H1 (cell line): ENCODE results near the gene SPCS1. TPM values are rescaled to one million over a fixed set of nuclear protein-coding genes. Genes with fewer than 3 reads are reported as not detected.
A peak's percentile ranks its signal among the peaks of the same experiment; 100 is the strongest.

Experiments used
- CTCF ChIA-PET: fragments of 300-600 bp; sonication (Branson Sonifier 250); formaldehyde crosslinking; loops from one replicate; lab custom pipeline; 2021; ENCODE audit not compliant: partially characterized antibody; lab: Charles Lee
- POLR2A ChIA-PET: fragments of 300-600 bp; sonication (Branson Sonifier 250); formaldehyde crosslinking; loops from one replicate; lab custom pipeline; 2021; ENCODE audit warnings: inconsistent platforms; ENCODE audit not compliant: partially characterized antibody; lab: Charles Lee
- DNase-seq, 2 experiments: peaks; one replicate each; pipeline versions ENCODE4 v3.0.0 to v3.0.0-alpha.2; 2010 to 2022; ENCODE audit warnings: low spot score in 2 of 2, low read depth in 1 of 2, mixed read lengths in 1 of 2
- FAIRE-seq: peaks from 2 replicates; lab custom pipeline; 2011; peaks lifted over from hg19 to GRCh38; lab: Jason Lieb, UNC
- H2AFZ ChIP-seq: 2 replicates; pipeline ENCODE4 v1.8.1; 2012; ENCODE audit warnings: low read length, inconsistent platforms
- H2AK5ac ChIP-seq: 2 replicates; pipeline ENCODE4 v1.6.1; 2013; ENCODE audit warnings: low read depth, low read length
- H2BK120ac ChIP-seq: replicated peaks from 2 replicates; pipeline ENCODE3; 2013; ENCODE audit warnings: low read depth, low read length, inconsistent platforms
- H2BK12ac ChIP-seq: 2 replicates; pipeline ENCODE4 v1.6.1; 2013; ENCODE audit warnings: low read depth, low read length
- H2BK15ac ChIP-seq: 2 replicates; pipeline ENCODE4 v1.6.1; 2013; ENCODE audit warnings: low read length
- H2BK20ac ChIP-seq: 2 replicates; pipeline ENCODE4 v1.6.1; 2013; ENCODE audit warnings: low read length
- H2BK5ac ChIP-seq: 2 replicates; pipeline ENCODE4 v1.6.1; 2013; ENCODE audit warnings: low read depth, low read length
- H3K14ac ChIP-seq: 2 replicates; pipeline ENCODE4 v1.6.1; 2013; ENCODE audit warnings: inconsistent platforms; ENCODE audit not compliant: insufficient read length
- H3K18ac ChIP-seq: 2 replicates; pipeline ENCODE4 v1.6.1; 2013; ENCODE audit warnings: low read length; ENCODE audit errors: extremely low read depth
- H3K23ac ChIP-seq: 2 replicates; pipeline ENCODE4 v1.6.1; 2013; ENCODE audit warnings: inconsistent platforms; ENCODE audit not compliant: insufficient read length
- H3K23me2 ChIP-seq: 2 replicates; pipeline ENCODE4 v1.6.1; 2013; ENCODE audit warnings: low read depth, low read length
- H3K27ac ChIP-seq: 2 replicates; pipeline ENCODE4 v1.6.1; 2011; ENCODE audit warnings: low read depth, low read length, inconsistent platforms
- H3K27me3 ChIP-seq, 4 experiments: replicated peaks in 1 of 4; 1 replicate in 1 of 4; 2 replicates in 3 of 4; pipeline versions ENCODE4 v1.6.1 to v1.8.1; 2011 to 2013; ENCODE audit warnings: low read length in 3 of 4, mild to moderate bottlenecking in 3 of 4, inconsistent platforms in 2 of 4, mixed read lengths in 2 of 4, moderate library complexity in 1 of 4; ENCODE audit not compliant: control insufficient read depth in 3 of 4, insufficient read depth in 3 of 4; ENCODE audit errors: extremely low read depth in 1 of 4
- H3K36me3 ChIP-seq, 4 experiments: 2 replicates each; pipeline versions ENCODE4 v1.6.1 to v1.8.1; 2011 to 2013; ENCODE audit warnings: mild to moderate bottlenecking in 4 of 4, low read length in 3 of 4, moderate library complexity in 2 of 4, control low read depth in 1 of 4, inconsistent platforms in 1 of 4; ENCODE audit not compliant: insufficient read depth in 4 of 4, control insufficient read depth in 2 of 4
- H3K4ac ChIP-seq: replicated peaks from 2 replicates; pipeline ENCODE3; 2013; ENCODE audit warnings: low read length, low read depth, mixed read lengths, inconsistent platforms; ENCODE audit not compliant: insufficient read length
- H3K4me1 ChIP-seq, 4 experiments: replicated peaks in 1 of 4; 1 replicate in 1 of 4; 2 replicates in 3 of 4; pipeline versions ENCODE4 v1.6.1 to v1.8.1; 2011 to 2013; ENCODE audit warnings: low read length in 3 of 4, inconsistent platforms in 2 of 4, mixed read lengths in 1 of 4; ENCODE audit not compliant: insufficient read depth in 4 of 4, control insufficient read depth in 3 of 4
- H3K4me2 ChIP-seq, 2 experiments: 2 replicates each; pipeline versions ENCODE4 v1.6.1 to v1.8.1; 2011 to 2013; ENCODE audit warnings: low read depth in 2 of 2, low read length in 2 of 2, control low read depth in 1 of 2, inconsistent platforms in 1 of 2, mild to moderate bottlenecking in 1 of 2; ENCODE audit not compliant: insufficient read depth in 1 of 2
- H3K4me3 ChIP-seq, 4 experiments: fragments of 200-600, 300-600 bp in 1 of 4; sonication (generic), shearing (Covaris generic), sonication (Bioruptor Twin) in 1 of 4; 2 replicates each; pipeline versions ENCODE4 v1.5.1 to v1.8.1; 2011 to 2016; ENCODE audit warnings: low read length in 4 of 4, low read depth in 3 of 4, control low read depth in 2 of 4, inconsistent platforms in 2 of 4, mild to moderate bottlenecking in 2 of 4, mixed read lengths in 1 of 4, moderate library complexity in 1 of 4; ENCODE audit not compliant: insufficient read depth in 2 of 4; ENCODE audit errors: extremely low read depth in 1 of 4
- H3K56ac ChIP-seq: replicated peaks from 2 replicates; pipeline ENCODE3; 2013; ENCODE audit warnings: low read depth, mild to moderate bottlenecking, mixed read lengths, low read length, inconsistent platforms; ENCODE audit not compliant: insufficient read length
- H3K79me1 ChIP-seq: 2 replicates; pipeline ENCODE4 v1.6.1; 2013; ENCODE audit warnings: low read depth, low read length, control low read depth
- H3K79me2 ChIP-seq, 2 experiments: 2 replicates each; pipeline versions ENCODE4 v1.6.1 to v1.8.1; 2012 to 2013; ENCODE audit warnings: low read length in 2 of 2, mild to moderate bottlenecking in 2 of 2, inconsistent platforms in 1 of 2; ENCODE audit not compliant: insufficient read depth in 2 of 2, control insufficient read depth in 1 of 2
- H3K9ac ChIP-seq, 4 experiments: replicated peaks in 1 of 4; 1 replicate in 1 of 4; 2 replicates in 3 of 4; pipeline versions ENCODE4 v1.6.1 to v1.8.1; 2011 to 2013; ENCODE audit warnings: low read depth in 3 of 4, low read length in 3 of 4, control low read depth in 2 of 4, mild to moderate bottlenecking in 2 of 4, moderate library complexity in 2 of 4, inconsistent platforms in 1 of 4; ENCODE audit errors: extremely low read depth in 1 of 4
- H3K9me3 ChIP-seq, 2 experiments: 2 replicates each; pipeline versions ENCODE4 v1.6.1 to v1.8.1; 2012 to 2013; ENCODE audit warnings: mild to moderate bottlenecking in 2 of 2, moderate library complexity in 2 of 2, control low read depth in 1 of 2, inconsistent platforms in 1 of 2, low read depth in 1 of 2, low read length in 1 of 2, mixed read lengths in 1 of 2; ENCODE audit not compliant: insufficient read depth in 2 of 2
- H4K20me1 ChIP-seq, 2 experiments: replicated peaks in 1 of 2; 2 replicates each; pipeline versions ENCODE3 to v1.8.1; 2011 to 2013; ENCODE audit warnings: inconsistent platforms in 2 of 2, low read length in 2 of 2, mild to moderate bottlenecking in 1 of 2; ENCODE audit not compliant: insufficient read depth in 2 of 2, control insufficient read depth in 1 of 2
- H4K5ac ChIP-seq: 2 replicates; pipeline ENCODE4 v1.6.1; 2013; ENCODE audit warnings: low read length, low read depth, mixed read lengths, inconsistent platforms; ENCODE audit not compliant: insufficient read length
- H4K8ac ChIP-seq: 2 replicates; pipeline ENCODE4 v1.8.0; 2013; ENCODE audit warnings: mild to moderate bottlenecking, moderate library complexity, low read length, inconsistent platforms; ENCODE audit not compliant: insufficient read depth; ENCODE audit errors: extremely low read depth
- H4K91ac ChIP-seq: replicated peaks from 2 replicates; pipeline ENCODE3; 2013; ENCODE audit warnings: low read length, mixed read lengths, inconsistent platforms; ENCODE audit not compliant: insufficient read length
- BRCA1 ChIP-seq: IDR thresholded peaks from 2 replicates; pipeline ENCODE4 v1.6.1; 2012; ENCODE audit warnings: low read depth, low read length, improper control_type of control experiment
- CREB1 ChIP-seq: IDR thresholded peaks from 2 replicates; pipeline ENCODE4 v1.6.1; 2012; ENCODE audit warnings: inconsistent platforms
- EZH2 ChIP-seq: fragments of 200-600 bp; sonication (generic); IDR thresholded peaks from 2 replicates; pipeline ENCODE4 v1.7.1; 2012; ENCODE audit warnings: low read depth, mild to moderate bottlenecking, moderate library complexity, low read length, inconsistent platforms; ENCODE audit not compliant: severe bottlenecking
- JUND ChIP-seq: IDR thresholded peaks from 2 replicates; pipeline ENCODE4 v1.6.1; 2011; ENCODE audit warnings: mild to moderate bottlenecking, improper control_type of control experiment, low read length
- KDM1A ChIP-seq: fragments of 200-600, 300-600 bp; sonication (generic); IDR thresholded peaks from 2 replicates; pipeline ENCODE4 v1.7.1; 2016; ENCODE audit warnings: mild to moderate bottlenecking, low read length, borderline replicate concordance
- KDM4A ChIP-seq: IDR thresholded peaks from one replicate; pipeline ENCODE4 v1.7.1; 2012; ENCODE audit warnings: low read depth, mild to moderate bottlenecking, moderate library complexity, low read length, inconsistent platforms; ENCODE audit not compliant: severe bottlenecking
- MAFK ChIP-seq: IDR thresholded peaks from 2 replicates; pipeline ENCODE4 v1.6.1; 2012; ENCODE audit warnings: low read depth, mild to moderate bottlenecking, improper control_type of control experiment, low read length
- SAP30 ChIP-seq: fragments of 300-600 bp; sonication (generic); IDR thresholded peaks from 2 replicates; pipeline ENCODE4 v1.7.1; 2012; ENCODE audit warnings: low read length, moderate library complexity, mild to moderate bottlenecking, inconsistent platforms; ENCODE audit not compliant: insufficient read depth, insufficient replicate concordance
- WGBS, 2 experiments: shearing (Covaris generic) in 1 of 2; methylation state at CpG; one replicate each; pipeline versions ENCODE4 v1.1.6 to v1.1.7; 2013 to 2015; ENCODE audit warnings: low lambda C conversion rate in 2 of 2, mixed read lengths in 2 of 2, inconsistent platforms in 1 of 2, low coverage in 1 of 2, missing lambda C conversion rate in 1 of 2; ENCODE audit not compliant: insufficient replicate concordance in 2 of 2, insufficient coverage in 1 of 2, insufficient read length in 1 of 2; ENCODE audit errors: extremely low coverage in 1 of 2, missing lambda C conversion rate in 1 of 2; 5-methylcytosine and 5-hydroxymethylcytosine counted together
- polyA plus RNA-seq, 7 experiments: library from polyadenylated mRNA; depleted of rRNA in 3 of 7; stranded (reverse) in 5 of 7; unstranded in 2 of 7; fragments of >200 nt in 5 of 7; fragments of 200-250 nt in 2 of 7; gene quantifications; 1 replicate in 5 of 7; 2 replicates in 1 of 7; 4 replicates in 1 of 7; pipeline versions ENCODE4 v1.2.1 to v1.2.3, GENCODE V29; 2011 to 2013; ENCODE audit warnings: missing spikeins in 2 of 7, mixed read lengths in 2 of 7
- total RNA-seq: library from RNA; stranded (reverse); fragmentation: NEBNext Ultra II Directional; extraction: Animal tissue kit (Norgen Biotek cat#: 25700); gene quantifications from 2 replicates; pipeline ENCODE4 v1.2.1, GENCODE V29; 2021

SPCS1 gene
- total and polyA plus RNA-seq, 2 of the 8 experiments (the other 6 are each of a cell fraction or from before 2014, with no cell fraction given) = 104 to 191 TPM

DNA sequence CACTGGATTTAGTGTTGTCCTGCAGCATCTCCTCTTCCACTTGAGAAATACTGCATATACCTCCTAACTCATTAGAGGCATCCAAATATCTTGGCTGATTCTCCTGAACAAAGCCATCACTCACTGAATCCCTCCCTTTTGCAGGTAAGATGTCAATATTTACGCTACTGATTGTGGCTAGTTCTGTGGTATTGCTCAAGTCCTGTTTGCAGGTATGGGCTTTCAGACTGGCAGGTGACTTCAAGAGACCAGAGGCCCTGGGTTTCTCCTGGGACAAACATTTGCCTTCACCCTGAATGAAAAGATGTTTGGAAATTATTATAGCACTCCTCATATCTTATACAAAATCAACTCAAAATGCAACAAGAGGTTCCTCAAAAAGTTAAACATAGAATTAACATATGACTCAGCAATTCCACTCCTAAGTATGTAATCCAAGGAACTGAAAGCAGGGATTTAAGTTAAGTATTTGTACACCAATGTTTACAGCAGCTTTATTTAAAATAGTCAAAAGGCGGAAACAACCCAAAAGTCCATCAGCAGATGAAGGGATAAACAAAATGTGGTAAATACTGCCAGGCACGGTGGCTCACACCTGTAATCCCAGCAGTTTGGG is 46.2 kb downstream of the SPCS1 start:
- Histone ChIP-seq H3K4me2 (no peak overlapping the region), H4K8ac (no peak overlapping the region)
- 91% methylated on average over 3 of the region's 3 CpGs; no CpG with 5 or more reads in 1 of the 2 experiments for WGBS, 2 experiments

More for the DNA sequence above, 46.2 kb downstream of the SPCS1 start:
- ChIA-PET POLR2A (no interaction called here), CTCF (interaction anchor here (2.7 kb wide), 1 partner anchor 68 kb away, joined by 10 read pairs; no protein-coding TSS in a partner anchor)
- Histone ChIP-seq H2BK20ac (no peak overlapping the region), H2BK120ac (no peak overlapping the region), H3K56ac (no peak overlapping the region), H3K23me2 (no peaks in the 10 kb centered on the region), H3K36me3 (peaks cover 11 to 49% (median 26%) of the 10 kb centered on the region in 4 experiments), H3K9me3 (no peaks in the 10 kb centered on the region), H3K9ac (no peak overlapping the region), H2BK15ac (no peak overlapping the region), H3K27ac (no peak overlapping the region), H2BK5ac (no peak overlapping the region), H2AFZ (no peak overlapping the region), H2BK12ac (no peak overlapping the region), H3K4me3 (no peak overlapping the region), H3K79me1 (no peaks in the 10 kb centered on the region; the same call in 1 of the 2 replicates), H3K27me3 (no peaks in the 10 kb centered on the region), H3K18ac (no peak overlapping the region), H3K23ac (no peak overlapping the region), H3K79me2 (no peaks in the 10 kb centered on the region), H4K20me1 (peaks cover 0 to 1% of the 10 kb centered on the region in 2 experiments), H2AK5ac (no peak overlapping the region), H4K91ac (no peak overlapping the region), H3K14ac (no peak overlapping the region), H3K4ac (no peak overlapping the region), H3K4me1 (no peaks in the 10 kb centered on the region), H4K5ac (no peak overlapping the region)
- DNase-seq = no peak
- TF ChIP-seq MAFK (0 out of 2 replicates have a peak, but pooled peaks have one; percentile 15), BRCA1 (no peak), KDM1A (no peak), CREB1 (no peak), EZH2 (no peak), SAP30 (no peak), JUND (no peak), KDM4A (no peak)
- FAIRE-seq = no peak
